HG03139 (cell line): ENCODE results near the gene CENPB.

Experiments
- ATAC-seq: cut with Tn5 transposase; IDR thresholded peaks from one replicate; pipeline ENCODE4 v1.9.1; 2021; ENCODE audit not compliant: unreplicated experiment

CENPB gene

DNA sequence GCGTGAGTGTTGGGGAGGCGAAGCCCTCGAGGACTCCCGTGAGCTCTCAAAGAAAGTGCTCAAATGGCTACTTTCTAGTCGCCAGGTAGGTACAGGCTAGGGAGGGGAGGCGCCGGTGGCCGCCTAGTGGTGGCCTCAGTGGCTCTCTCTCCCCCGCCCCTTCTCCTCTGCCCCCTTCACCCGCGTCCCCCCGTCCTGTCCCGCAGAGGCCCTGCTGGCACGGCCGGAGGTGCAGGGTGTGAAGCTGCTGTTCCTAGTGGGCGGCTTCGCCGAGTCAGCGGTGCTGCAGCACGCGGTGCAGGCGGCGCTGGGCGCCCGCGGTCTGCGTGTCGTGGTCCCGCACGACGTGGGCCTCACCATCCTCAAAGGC lies 35.2 kb downstream of the CENPB start:
- ATAC-seq: no peak

GRCh38 chr20:3749689-3750531 lies 36.6 kb downstream of the CENPB start:
- no peak for ATAC-seq

GRCh38 chr20:3749087-3749688 lies 37.4 kb downstream of the CENPB start:
- no peak for ATAC-seq

GRCh38 chr20:3748073-3748472 lies 38.5 kb downstream of the CENPB start:
- no peak for ATAC-seq

- ATAC-seq: no peak
These were observed 39.1 kb downstream of the CENPB start for GRCh38 chr20:3747471-3747870.

DNA sequence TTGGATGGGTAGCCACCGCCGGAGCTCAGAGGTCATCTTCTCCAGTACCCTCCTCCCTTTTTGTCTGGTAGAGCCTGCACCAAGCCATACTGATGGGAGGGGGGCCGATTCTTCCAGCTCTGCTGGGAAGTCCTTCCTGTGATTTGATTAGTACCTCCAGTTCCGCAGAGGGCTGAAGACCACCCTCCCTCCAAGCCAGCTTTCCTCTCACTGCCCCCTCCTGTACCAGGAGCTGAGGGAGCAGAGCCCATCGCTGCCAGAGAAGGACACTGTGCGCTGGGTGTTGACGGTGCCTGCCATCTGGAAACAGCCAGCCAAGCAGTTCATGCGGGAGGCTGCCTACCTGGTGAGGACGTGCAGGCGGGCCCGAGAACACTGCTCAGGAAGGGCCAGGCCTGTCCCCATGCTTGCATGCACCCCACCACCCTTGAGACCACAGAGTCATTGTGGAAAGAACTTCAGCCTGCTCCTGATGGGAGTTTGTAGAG lies 40.8 kb downstream of the CENPB start:
- ATAC-seq: no peak

- no peak for ATAC-seq
These were observed 41.5 kb downstream of the CENPB start for GRCh38 chr20:3744806-3745685.

DNA sequence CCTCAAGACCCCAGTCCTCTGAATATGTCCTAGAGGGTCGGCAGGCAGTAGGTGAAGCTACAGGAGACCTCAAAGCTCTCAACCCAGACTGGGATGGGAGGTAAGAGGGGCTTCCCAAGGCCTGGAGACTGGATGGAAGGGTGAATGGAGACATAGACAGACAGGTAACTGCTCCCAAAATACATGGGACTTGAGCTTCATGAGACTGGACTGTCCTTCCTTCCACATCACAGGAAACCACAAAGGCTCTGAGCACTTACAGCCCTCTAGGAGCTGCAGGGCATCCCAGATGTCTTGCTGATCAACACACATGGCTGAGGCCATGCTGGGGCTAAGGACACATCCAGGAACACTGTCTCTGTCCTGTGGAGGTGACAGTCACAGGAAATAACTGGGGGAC lies 42.5 kb downstream of the CENPB start:
- ATAC-seq: no peak

GRCh38 chr20:3743251-3743650 lies 43.3 kb downstream of the CENPB start:
- no peak for ATAC-seq

DNA sequence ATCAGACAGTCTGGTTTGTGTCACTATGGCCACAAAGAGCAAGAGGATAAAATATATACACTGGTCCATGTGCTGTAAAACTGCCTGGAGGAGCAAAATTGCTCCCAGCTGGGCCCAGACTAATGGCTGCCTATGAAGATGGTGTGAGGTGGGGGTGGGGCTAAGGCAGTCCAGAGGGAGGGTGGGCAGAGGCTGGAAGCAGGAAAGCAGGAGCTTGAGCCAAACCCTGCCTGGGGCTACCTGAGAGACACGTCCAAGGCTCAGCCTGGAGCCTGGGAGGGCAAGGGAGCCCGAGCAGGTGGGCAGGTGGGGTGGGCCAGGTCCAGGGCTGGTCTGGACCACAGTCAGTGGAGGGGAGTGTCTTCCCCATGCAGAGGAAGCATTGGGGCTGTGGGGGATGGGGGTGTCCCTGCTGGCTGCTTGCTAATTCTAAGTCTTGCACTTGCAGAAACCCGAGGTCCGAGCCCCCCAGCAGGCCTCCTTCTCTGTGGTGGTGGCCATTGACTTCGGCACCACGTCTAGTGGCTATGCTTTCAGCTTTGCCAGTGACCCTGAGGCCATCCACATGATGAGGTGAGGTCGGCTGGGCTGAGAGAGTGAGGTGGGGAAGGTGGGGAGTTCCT lies 44.6 kb downstream of the CENPB start:
- no peak for ATAC-seq

DNA sequence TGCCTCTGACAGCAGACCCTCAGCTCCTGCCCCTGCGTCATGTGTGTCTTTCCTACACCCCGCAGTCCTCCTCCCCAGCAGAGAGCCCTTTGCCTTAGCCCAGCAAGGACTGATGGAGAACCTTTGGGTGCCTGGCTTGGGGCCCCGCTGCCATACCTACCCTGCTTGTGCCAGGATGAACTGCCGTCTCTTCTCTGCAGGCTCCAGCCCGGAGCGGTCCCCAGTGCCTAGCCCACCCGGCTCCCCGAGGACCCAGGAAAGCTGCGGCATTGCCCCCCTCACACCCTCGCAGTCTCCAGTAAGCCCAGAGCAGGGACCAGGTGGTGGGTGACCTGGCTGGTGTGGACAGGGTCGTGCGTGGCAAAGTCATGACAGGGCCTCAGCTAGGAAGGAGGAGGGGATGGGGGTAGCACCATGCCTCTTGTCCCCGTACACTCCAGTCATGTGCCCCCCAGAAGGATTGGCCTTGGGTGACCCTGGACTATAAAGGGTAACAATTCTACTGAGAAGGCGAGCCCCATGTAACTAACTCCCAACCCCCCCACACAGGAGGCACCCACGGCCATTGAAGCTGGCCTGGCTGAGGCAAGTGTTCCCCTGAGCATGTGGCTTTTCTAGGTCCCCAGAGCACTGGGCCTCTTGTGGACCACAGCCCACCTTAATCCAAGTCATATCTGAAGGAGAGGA lies 45.8 kb downstream of the CENPB start:
- no peak for ATAC-seq

DNA sequence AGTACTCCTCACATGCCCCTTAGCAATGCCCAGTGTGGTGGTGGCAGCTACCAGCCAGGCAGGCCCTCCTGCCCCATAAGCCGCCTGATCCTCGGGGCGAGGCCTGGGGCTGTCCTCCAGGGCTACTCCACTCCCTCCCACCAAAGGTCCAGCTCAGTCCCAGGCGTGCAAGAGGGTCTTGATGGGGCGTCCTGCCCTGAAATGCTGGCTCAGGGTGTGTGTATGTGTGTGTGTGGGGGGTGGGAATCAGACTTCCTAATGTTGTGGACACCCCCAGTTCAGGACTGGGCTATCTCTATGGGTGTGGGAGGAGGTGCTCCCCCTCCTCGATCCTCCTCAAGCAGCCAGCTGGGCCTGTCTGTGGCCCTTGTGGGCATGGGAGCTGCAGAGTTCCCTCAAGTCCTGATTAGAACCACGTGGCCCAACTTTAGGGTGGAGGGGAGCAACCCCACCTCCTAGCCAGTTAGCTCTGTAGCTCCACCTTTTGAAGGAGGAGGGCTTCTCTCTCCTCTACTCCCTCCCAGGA lies 46.6 kb downstream of the CENPB start:
- ATAC-seq: no peak

DNA sequence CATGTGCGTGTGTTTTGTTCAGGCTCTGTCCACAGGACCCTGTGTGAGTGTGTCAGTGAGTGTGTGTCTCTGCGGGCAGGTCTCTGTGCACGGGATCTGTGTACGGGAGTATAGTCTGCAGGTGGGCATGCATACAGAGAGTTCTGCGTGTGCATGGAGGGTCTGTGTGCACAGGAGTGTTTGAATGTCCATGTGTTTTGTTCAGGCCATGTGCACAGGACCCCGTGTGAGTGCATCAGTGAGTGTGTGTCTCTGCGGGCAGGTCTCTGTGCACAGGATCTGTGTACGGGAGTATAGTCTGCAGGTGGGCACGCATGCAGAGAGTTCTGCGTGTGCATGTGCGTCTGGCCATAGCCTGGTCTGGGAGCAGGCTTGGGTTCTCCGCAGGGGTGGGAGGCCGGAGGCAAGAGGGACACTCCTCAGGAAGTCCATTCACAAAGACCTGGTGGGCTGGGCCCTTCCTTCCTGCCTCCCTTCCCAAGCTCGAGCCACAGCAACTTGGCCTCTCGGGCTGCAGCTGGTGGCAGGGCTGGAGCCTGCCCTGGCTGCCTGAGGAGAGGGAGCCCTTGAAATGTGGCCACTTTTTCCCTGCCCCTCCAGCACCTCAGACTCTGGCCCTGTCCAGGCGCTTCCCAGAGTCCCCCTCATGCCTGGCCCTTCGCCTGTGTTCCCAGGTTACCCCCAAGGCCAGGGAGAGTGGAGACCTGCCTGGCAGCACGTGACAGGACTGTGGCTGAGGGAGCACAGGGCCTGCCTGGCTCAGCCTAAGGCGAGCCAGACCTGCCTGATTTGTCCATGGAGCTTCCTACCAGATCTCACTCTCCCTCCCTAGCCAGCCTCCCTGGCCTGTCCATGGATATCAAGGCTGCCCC lies 47.2 kb downstream of the CENPB start:
- no peak for ATAC-seq

- ATAC-seq: no peak
These were observed 48.2 kb downstream of the CENPB start for GRCh38 chr20:3738111-3739053.

GRCh38 chr20:3735768-3736167 lies 50.8 kb downstream of the CENPB start:
- ATAC-seq: no peak

GRCh38 chr20:3734111-3734843 lies 52.3 kb downstream of the CENPB start:
- no peak for ATAC-seq
